ENCODE results near the gene EXOC2. TPM values are rescaled to one million over a fixed set of nuclear protein-coding genes. Genes with fewer than 3 reads are reported as not detected.

EXOC2 gene
- total RNA-seq, 1 experiment from 2014 or later, result 19.4 TPM

DNA sequence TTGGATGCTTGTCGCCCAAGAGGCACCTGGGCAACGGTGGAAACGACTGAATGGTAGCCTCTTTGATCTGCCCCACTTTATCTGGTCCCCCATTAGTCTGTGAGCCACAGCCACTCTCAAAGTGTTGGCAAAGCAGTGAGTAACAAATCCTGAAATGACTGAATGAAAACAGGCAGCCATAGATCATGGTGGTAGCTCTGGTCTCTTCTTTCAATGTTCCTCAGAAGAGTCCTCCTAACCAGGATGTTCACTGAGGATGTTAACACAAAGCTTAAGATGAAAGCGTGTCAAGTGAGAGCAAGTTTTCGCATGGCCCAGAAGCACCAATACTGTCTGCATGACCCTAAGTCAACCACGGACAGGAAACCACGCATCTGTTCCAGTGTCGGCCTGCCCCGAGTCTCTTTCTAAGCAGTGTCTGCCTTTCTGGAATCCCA is 194.1 kb downstream of the EXOC2 start:
- no peak for DNase-seq (ENCODE audit: low read depth)

DNA sequence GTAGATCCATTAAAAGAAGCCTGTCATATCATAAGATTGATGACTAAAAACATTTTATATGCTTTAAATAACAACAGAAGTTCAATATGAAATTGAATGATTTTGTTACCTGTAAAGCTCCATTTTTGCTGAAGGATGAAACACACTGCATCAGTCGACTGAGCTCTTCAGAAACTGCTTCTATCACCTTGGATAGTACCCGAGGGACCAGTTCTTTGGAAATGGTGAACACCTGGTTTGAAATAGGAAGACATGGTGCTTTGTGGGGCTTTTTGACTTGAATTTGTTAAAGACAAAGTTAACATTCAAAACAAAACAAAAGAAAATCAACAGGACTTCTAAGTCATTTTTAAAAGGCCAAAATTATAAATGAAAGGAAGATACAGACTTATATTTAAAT is 195.7 kb downstream of the EXOC2 start:
- no peak for DNase-seq (ENCODE audit: low read depth)

DNA sequence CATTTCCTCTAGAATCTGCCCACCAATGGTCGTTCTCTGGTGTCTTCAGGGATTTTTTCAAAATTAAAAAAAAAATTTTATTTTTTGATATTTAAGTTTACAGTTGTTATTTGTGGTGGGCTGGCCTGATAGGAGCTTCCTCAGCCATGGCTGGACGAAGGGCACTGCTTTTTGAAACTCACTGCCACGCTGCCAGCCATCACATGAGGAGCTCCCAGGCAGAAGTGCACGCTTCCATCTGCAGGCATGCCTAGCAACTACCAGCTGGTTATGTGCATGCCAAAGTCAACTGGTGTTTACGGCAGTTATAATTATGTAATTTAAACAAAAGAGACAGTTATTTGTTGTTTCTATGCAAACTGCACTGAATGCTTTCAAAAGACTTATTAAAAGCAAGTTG is 196.3 kb downstream of the EXOC2 start:
- DNase-seq (ENCODE audit: low read depth), result no peak

DNA sequence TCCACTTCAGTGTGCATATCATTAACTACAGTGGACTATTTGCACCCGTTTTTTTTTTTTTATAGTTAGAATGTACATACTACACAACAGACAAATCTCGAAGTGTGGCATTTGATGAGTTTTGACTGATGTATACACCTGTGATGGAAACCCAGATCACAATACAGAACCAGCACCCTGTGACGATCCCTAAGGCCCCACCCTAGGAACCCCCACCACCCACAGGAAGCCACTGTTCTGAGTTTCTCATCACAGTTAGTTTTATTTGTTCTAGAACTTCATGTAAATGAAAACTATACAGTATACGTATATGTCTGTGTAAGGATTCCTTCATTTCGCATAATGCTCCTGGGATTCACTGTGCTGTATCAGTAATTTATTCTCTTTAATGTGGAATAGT is 198.5 kb downstream of the EXOC2 start:
- DNase-seq (ENCODE audit: low read depth), result no peak

DNA sequence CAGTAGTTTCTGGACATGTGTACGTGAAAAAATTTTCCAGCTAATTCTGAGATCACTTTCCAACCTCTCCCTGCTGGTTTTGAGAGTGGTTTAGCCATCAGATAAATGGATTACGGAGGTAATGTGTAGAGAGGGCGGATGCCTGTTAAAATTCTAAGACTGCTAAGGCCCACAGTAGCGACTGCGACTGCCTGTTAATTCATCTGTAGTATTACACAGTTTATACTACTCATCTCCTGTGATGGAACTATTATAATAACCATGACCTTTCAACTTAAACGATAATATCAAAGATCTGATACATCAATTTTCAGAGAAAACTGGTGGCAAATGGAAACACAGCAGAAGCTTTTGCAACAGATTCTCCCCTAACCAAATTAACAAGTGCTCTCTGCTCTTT is 199.1 kb downstream of the EXOC2 start:
- no peak for DNase-seq (ENCODE audit: low read depth)

DNA sequence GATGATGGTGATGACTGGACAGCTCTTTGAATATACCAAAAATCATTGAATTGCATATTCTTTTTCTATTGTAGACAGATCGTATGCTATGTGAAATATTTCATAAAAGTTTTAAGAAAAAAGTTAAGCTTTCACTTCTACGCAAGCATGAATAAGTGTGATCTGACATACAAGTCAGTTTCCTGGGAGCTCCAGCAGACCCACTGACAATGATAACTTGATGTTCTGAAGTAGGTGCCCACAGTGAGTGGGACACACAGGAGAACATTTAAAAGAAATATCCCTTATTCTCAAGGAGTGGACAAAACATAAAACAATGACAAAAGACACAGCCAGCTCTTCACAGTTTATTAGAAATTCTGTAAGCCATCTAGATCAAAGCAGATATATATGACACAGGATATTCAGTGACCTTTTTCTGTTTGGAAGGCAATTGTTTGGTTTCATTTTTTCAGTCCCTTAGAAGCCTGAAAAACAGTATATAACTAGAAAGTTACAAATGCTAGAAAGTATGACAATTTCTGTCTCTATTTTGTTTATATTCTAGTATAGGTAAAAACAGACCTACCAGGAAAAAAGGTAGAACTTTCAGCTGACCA is 200.0 kb downstream of the EXOC2 start:
- DNase-seq (ENCODE audit: low read depth), result no peak

DNA sequence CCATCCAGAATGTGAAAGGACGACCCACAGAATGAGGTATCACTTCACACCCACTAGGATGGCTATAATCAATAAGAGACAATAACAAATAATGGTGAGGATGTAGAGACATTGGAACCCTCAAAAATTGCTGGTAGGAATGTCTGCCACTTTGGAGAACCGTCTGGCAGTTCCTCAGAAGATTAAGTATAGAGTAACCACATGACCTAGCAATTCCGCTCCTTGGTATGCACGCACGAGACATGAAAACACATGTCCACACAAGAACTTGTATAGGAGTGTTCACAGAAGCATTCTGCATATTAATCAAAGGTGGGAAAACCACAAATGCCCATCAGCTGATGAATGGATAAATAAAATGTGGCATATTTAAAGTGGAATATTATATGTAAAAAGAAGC is 200.8 kb downstream of the EXOC2 start:
- DNase-seq (ENCODE audit: low read depth), result no peak

DNA sequence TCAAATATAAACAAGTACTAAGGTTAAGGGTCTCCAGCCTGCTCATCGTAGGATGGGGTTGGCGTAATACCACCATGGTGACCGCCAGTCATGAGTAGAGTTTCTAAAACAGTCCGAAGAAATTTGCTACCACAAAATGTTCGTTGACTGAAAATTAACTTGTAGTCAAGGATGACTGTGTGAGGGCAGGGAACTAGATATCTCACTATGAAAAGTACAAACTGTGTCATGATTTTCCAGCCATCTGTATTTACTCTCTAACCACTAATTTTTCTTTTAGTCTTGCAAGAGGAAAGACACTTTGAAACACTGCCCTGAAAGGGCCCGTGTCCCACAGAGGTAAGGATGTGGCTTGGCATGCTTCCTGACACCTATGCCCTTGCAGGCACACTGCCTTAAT is 201.7 kb downstream of the EXOC2 start:
- no peak for DNase-seq (ENCODE audit: low read depth)

DNA sequence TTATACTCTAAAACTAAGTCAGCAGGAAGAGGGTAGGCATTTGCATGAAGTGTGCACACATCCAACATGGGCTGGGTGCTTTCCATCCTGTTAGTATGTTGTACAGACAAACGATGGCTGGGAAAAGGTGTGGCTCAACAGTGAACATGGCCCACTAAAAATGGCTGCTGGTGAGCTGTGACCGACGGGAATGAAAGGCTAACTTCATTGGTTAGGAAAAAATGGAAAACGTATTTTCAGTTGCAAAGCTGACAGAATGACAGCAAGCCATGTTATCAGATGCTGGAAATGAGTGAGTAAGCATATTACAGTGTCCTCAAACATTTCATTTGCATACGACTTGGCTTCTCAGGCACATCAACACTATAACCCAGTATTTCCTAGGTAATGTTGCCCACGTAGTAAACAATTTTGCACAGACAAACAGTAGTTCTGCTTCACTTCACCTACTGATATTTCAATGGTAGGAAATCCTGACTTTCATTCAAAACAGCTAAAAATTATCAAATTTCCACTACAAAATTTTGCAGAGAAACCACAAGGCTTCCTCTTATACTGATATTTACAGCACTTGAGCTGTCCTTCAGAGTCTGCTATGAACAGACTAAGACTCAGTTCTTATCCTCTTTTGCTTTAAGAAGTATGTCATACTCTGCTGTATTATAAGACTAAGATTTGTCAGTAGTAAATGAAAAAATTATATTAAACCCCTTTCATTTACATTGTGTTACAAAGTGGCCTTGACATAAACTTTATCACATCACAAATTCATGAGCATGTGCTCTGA is 202.5 kb downstream of the EXOC2 start:
- DNase-seq (ENCODE audit: low read depth), result no peak

DNA sequence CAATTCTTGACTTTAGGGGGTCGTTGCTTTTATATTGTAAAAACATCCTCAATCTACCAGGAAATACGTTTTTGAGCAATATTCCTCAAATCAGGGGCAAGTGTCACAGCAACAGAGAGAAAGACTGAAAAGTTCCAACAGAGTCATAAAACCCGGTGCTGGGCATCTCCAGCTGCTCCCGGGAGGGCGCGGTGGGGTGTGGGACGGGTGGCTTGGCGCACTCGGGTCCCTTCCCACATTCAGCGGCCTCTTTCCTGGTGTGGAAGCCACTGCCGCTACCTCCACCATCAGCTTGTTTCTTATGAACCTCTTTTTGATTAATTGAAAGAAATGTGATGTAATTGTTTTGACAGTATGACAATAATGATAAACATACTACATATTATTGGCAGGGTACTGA is 203.2 kb downstream of the EXOC2 start:
- DNase-seq (ENCODE audit: low read depth), result no peak

DNA sequence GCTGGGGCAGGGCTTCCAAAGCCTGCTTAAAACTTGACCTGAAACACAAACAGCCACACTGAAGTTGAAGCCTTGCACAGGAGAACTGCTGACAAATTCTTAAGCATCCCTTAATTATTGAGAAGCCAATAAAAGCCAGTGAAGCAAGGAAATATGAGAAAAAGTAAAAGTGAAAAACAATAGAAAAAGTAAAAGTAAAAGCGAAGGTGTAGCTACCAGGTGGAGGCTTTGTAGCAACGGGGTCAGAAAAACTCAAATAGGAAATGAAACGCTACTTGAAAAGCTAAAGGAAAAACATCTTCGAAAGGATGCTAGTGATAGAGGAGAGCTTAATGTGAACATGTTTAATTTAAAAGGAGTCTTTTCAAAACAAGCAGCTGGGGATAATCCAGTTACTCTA is 203.9 kb downstream of the EXOC2 start:
- DNase-seq (ENCODE audit: low read depth), result no peak

DNA sequence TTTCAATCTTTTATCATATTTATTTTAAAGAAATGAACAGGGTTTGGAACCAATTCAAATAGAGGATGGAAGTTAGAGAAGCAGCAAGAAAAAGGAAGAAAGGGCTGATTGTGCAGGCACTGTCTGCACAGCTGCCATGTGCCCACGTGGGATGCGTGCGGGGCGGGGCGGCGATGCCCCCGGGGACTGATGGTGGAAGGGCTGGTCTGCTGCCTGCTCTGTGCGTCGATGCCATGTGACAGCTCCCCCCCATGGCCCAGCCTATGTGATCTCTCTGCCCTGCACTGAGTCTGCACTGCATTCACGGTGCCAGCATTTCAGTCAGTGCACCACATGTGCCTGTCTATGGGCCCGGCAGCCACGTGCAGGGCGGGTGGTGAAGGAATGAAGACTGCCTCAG is 205.0 kb downstream of the EXOC2 start:
- no peak for DNase-seq (ENCODE audit: low read depth)

DNA sequence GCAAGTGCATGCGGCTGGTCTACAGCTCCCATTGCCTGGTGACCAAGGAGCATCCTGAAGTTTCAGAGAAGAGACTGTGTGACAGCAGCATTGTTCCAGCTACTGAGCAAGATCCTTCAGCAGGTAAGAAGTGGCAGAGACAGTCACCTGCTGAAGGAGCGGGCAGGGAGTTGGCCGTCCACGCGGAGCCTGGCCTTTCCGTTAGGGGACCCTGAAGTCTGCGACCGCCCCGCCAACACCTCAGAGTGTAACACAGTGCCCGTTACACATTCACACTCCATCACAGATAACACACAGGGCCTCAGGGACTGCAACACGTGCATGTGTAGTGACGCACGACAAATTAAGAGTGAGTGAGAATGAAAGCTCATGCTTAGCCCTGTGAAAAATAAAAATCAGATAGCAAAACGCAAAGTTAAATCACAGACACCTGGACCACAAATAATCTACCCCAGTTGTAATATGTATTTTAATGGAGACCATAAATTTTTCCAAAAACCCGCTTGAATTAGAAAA is 207.2 kb downstream of the EXOC2 start:
- no peak for DNase-seq (ENCODE audit: low read depth)

DNA sequence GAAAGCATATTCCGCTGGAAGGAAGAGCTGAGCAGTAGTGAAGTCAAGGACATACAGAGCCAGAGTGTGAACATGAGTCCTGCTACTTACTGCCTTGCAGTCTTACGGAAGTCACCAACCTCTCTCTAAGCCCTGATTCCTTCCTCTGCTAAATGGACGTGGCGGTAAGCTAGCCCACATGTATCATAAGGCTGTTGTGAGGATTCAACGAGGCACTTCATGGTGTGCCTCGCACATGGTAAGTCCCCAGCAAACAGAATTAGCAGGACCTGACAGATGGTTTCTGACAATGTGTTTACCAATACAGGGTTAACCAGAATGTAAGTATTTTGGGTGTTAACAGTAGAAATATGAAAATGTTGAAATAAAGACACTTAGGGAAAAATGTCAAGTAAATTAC is 208.2 kb downstream of the EXOC2 start:
- no peak for DNase-seq (ENCODE audit: low read depth)

DNA sequence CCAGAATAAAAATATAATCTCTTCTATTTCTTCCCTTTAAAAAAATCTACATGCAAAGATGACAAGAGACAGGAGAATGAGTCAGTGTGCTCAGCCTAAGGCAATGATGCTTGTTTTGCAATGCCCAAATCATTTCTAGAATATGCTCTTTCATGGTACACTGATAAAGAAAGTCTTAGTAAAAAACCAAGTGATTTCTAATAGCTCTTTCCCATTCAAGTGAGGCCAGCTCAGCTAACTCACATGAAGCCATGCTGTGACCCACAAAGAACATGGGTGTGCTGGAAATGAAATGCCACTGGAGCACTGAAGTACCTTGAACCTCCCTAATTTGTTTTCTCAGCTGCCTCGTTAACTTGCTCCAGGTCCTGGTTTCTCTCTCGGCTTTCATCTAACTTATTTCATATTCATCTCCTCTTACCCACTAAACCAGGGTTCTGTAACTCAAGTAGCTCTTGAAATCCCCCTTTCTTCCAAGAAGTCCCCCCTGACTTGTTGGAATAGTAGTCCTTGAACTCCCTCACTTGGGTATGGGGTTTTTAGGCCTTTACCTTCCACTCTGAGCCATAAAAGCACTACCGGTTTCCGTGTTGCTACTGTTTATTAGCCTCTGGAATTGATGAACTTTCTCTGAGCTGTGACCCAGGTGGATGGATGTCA is 208.7 kb downstream of the EXOC2 start:
- no peak for DNase-seq (ENCODE audit: low read depth)

DNA sequence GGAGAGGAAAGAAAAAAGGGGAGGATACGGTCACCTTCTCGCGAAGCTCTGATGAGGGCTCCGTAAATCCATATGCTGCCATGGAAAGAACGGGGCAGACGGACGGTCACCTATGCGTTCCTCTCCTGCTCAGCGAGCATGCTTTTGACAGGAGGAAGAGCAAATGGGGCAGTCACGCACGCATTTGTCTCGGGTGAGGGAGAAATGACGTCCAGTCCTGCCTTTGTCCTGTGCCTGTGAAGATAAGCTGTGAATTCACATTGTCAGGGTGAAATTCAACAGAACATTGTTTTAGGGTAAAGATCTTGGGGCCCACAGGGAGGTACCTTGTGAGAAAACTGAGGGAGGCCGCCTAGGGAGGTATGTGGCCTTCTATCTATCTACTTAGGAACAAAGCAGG is 217.6 kb downstream of the EXOC2 start:
- DNase-seq (ENCODE audit: low read depth), result no peak

DNA sequence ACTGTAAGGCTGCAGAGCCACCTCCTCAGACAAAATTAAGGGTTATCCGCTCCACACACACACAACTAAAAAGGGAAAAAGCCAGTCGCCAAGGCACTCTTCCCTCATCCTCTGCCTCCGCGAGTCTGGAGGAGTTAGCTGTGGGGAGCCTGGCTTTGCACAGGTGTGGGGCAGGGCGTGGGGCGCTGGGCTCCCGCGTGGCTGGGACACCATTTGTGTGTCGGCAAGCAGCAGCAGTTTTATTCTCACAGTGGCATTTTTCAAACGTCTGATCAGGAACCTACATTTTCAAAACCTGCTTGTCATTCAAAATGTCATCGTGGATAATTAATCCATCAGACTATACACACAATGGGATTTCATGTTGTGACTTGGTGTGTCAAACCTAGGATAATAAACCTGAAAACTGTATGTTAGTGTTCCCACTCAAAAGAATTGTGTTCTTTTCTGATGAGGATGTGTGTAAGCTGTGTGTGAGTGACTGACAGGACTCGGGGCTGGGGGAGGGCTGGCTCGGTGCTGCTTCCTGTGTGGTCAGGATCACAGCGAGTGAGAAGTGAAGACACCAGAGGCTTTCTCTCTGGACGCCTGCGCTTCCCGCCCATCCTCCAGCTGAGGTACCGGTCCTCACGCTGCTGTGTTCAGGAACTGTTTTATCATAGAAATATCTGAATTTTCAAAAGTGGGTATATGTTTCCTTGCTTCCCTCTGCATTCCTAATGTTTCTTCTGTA is 218.3 kb downstream of the EXOC2 start:
- peak; percentile 34 for DNase-seq (ENCODE audit: low read depth)

DNA sequence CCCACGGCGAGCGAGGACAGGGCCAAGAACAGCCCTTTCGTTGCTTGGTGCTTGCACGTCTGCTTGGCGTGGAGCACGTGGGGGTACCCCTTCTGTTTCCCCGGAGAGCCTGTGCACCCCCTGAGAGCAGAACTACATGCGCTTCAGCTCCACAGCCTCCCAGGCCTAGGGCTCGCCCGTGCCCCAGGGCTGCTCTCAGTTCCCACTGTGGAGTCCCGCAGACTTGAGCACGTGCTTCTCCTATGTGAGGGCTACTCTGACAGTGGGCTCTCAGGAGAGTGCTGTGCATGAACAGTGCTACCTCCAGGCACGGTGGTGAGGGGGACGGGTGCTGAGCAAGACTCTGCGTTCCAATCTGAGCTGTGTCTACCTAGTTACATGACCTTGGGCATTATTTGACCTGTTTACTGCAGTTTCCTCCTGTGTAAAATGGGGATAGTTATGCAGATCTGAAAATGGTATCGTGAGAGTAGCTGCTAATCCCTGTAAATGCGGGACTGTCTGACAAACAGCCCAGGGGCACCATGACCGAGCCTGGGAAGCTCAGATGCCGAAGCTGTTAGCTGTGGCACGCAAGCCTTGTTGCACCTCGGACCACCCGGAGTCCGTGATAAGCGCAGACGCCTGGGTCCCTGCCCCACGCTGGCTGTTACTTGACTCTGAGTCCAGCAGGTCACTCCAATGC is 219.0 kb downstream of the EXOC2 start:
- no peak for DNase-seq (ENCODE audit: low read depth)

DNA sequence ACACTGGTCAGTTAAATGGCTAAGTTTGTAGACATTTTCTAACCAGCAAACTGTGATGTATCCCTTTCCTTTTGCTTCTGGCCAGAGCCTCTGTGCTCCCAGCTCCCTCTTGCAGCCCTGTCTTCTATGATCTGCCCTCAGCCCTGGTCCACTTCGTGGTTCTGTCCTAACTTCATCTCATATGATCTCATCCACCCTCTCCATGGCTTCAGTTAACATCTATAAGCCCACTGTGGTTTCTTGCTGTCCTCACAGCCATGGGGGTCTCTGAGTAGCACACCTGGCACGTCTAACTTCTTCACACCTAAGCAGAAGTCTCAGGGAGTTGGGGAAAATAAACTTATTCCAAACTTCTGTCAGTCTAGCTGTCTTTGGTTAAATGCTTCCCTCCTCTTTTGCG is 219.6 kb downstream of the EXOC2 start:
- DNase-seq (ENCODE audit: low read depth), result no peak

DNA sequence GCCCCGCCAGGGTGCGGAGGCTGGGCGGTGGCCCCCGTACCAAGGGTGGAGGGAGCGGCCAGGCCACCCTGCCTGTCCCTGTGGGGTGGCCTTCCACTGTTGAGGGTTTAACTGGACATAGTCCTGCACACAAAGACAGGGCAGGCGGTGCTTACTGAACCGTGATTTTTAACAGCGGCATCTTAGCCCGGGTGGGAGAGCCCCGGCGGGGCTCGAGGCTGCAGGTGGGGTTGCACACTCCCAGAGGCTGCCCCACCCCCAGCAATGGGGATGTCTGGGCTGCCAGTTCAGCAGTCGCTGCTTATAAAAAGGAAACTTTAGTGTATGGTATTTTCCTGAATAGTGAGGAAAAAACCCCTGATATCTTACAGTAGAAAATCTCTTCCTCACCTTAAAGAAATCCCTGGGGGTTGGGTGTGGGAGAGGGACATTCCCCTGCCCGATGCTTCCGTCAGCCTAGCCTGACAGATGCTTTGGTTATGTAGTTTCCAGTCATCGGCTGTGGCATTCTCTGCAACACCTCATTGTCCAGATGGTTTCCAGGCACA is 222.0 kb downstream of the EXOC2 start:
- DNase-seq (ENCODE audit: low read depth), result no peak

Data from HT1080 (cell line).